ENCODE data around the gene DUS4L.

Gene DUS4L

GRCh38 chr7:107563775-107564552 lies at the start of gene DUS4L, which contains the start of gene COG5 (continued):
- TF ChIP-seq YY1 (tag by site-specific recombination; IDR thresholded peaks at IDR 0.05) (peak; percentile 81), YY2 (tag by site-specific recombination; IDR thresholded peaks at IDR 0.05) (peak; percentile 70), ZNF629 (tag by site-specific recombination; IDR thresholded peaks at IDR 0.05) (peak; percentile 78), ZNF776 (tag by site-specific recombination; IDR thresholded peaks at IDR 0.05; ENCODE audit: borderline replicate concordance) (no peak), ZNF76 (tag by site-specific recombination; IDR thresholded peaks at IDR 0.05; ENCODE audit: borderline replicate concordance, low read depth) (peak; percentile 44; the same call in 1 of the 2 replicates), ZBTB20 (tag by site-specific recombination; IDR thresholded peaks at IDR 0.05) (0 out of 2 replicates have a peak, but pooled peaks have one; percentile 41), ZNF148 (tag by site-specific recombination; IDR thresholded peaks at IDR 0.05; ENCODE audit: borderline replicate concordance) (no peak), SP3 (tag by site-specific recombination; IDR thresholded peaks at IDR 0.05) (peak; percentile 94), ZNF610 (tag by site-specific recombination; IDR thresholded peaks at IDR 0.05; ENCODE audit: borderline replicate concordance) (no peak), ZXDB (tag by site-specific recombination; IDR thresholded peaks at IDR 0.05) (peak; percentile 69; the same call in 1 of the 2 replicates), ZSCAN30 (tag by site-specific recombination; IDR thresholded peaks at IDR 0.05) (peak; percentile 96), TSHZ1 (tag by site-specific recombination; IDR thresholded peaks at IDR 0.05; ENCODE audit: borderline replicate concordance) (no peak), ZNF2 (tag by site-specific recombination; IDR thresholded peaks at IDR 0.05) (peak; percentile 40; the same call in 1 of the 2 replicates), ZNF580 (tag by site-specific recombination; IDR thresholded peaks at IDR 0.05) (peak; percentile 55; the same call in 1 of the 2 replicates), ZNF585B (tag by site-specific recombination; IDR thresholded peaks at IDR 0.05) (no peak), SP2 (tag by site-specific recombination; IDR thresholded peaks at IDR 0.05) (peak; percentile 65), ZEB2 (tag by site-specific recombination; IDR thresholded peaks at IDR 0.05) (peak; percentile 34; the same call in 1 of the 2 replicates), ZNF639 (tag by site-specific recombination; IDR thresholded peaks at IDR 0.05) (no peak), ZBTB21 (tag by site-specific recombination; IDR thresholded peaks at IDR 0.05) (0 out of 2 replicates have a peak, but pooled peaks have one; percentile 52), SP7 (tag by site-specific recombination; IDR thresholded peaks at IDR 0.05) (peak; percentile 57; the same call in 1 of the 2 replicates), ZNF777 (tag by site-specific recombination; IDR thresholded peaks at IDR 0.05; ENCODE audit: borderline replicate concordance) (0 out of 2 replicates have a peak, but pooled peaks have one; percentile 34), IKZF3 (tag by site-specific recombination; IDR thresholded peaks at IDR 0.05) (0 out of 2 replicates have a peak, but pooled peaks have one; percentile 48), PRDM10 (tag by site-specific recombination; IDR thresholded peaks at IDR 0.05) (peak; percentile 100), ZNF558 (tag by site-specific recombination; IDR thresholded peaks at IDR 0.05) (no peak), ZBTB8A (tag by site-specific recombination; IDR thresholded peaks at IDR 0.05) (peak; percentile 94), ZNF391 (tag by site-specific recombination; IDR thresholded peaks at IDR 0.05; ENCODE audit: borderline replicate concordance, low read depth) (peak; percentile 80; the same call in 1 of the 2 replicates)
